Stimulated activated CD4-positive, alpha-beta T cell treated with anti-CD3 and anti-CD28 coated beads, Interleukin-15, amount 100 ng/mL, for 1 hour (primary cell): Measurements from ENCODE around the gene ATP5F1D.

Experiments
- DNase-seq, 2 donors: peaks; one replicate each; pipeline ENCODE4 v3.0.0-alpha.2; 2020; ENCODE audit warnings: low read depth in 1 of 2, low spot score in 1 of 2

ATP5F1D gene

GRCh38 chr19:1232652-1233072, 8.9 kb upstream of the ATP5F1D start:
- no peak for DNase-seq

- no peak for DNase-seq
Measured at GRCh38 chr19:1233115-1233667, 8.4 kb upstream of the ATP5F1D start.

GRCh38 chr19:1234051-1234954, 7.2 kb upstream of the ATP5F1D start:
- no peak for DNase-seq

- DNase-seq, result no peak
Measured at GRCh38 chr19:1234955-1235380, 6.6 kb upstream of the ATP5F1D start.

GRCh38 chr19:1235625-1236538, 5.7 kb upstream of the ATP5F1D start:
- no peak for DNase-seq

GRCh38 chr19:1236576-1236975, 5.0 kb upstream of the ATP5F1D start:
- no peak for DNase-seq

- no peak for DNase-seq
Measured at GRCh38 chr19:1237027-1237659, 4.4 kb upstream of the ATP5F1D start.

- DNase-seq, result no peak
Measured at GRCh38 chr19:1237754-1238368, 3.7 kb upstream of the ATP5F1D start, which contains the start of gene CBARP. Gene CBARP, minus strand, starts transcription at chr19:1238005. Its CDS starts 1,905 bp downstream, at chr19:1236100.

GRCh38 chr19:1238369-1239303, 2.9 kb upstream of the ATP5F1D start:
- DNase-seq, result no peak

- no peak for DNase-seq
Measured at GRCh38 chr19:1239420-1239795, 2.1 kb upstream of the ATP5F1D start.

- DNase-seq, result peak; percentile 84 to 94
Measured at GRCh38 chr19:1239796-1240737, 1.5 kb upstream of the ATP5F1D start.

- no peak for DNase-seq
Measured at GRCh38 chr19:1240925-1241324, 626 bp upstream of the ATP5F1D start.

- peak; percentile 76 to 78 for DNase-seq
Measured at GRCh38 chr19:1243768-1244692, 2.5 kb downstream of the ATP5F1D start.

GRCh38 chr19:1244693-1245451, 3.3 kb downstream of the ATP5F1D start:
- DNase-seq, result no peak

- DNase-seq, result no peak
Measured at GRCh38 chr19:1245494-1246264, 4.1 kb downstream of the ATP5F1D start.
